Smooth muscle cell (in vitro differentiated cells): ENCODE results near the gene FOLH1. TPM values are rescaled to one million over a fixed set of nuclear protein-coding genes. Genes with fewer than 3 reads are reported as not detected.
A peak's percentile ranks its signal among the peaks of the same experiment; 100 is the strongest.
"Not testable (repeated sequence)": the region's sequence is repeated elsewhere in the genome, so short reads cannot be mapped to it uniquely, and the experiment has no call there.

Experiments used
- DNase-seq: peaks from one replicate; lab custom pipeline; 2025; ENCODE audit not compliant: unreplicated experiment; lab: John Stamatoyannopoulos, UW
- H2AFZ ChIP-seq: fragments of 200-600 bp; sonication (generic); 2 replicates; pipeline ENCODE4 v1.6.0; 2016; ENCODE audit warnings: antibody characterized with exemption, low read depth, mild to moderate bottlenecking
- H3F3A ChIP-seq: fragments of 200-600 bp; sonication (generic); 2 replicates; pipeline ENCODE4 v1.6.0; 2017; ENCODE audit warnings: antibody characterized with exemption, low read depth
- H3K27ac ChIP-seq: fragments of 200-600 bp; sonication (generic); 2 replicates; pipeline ENCODE4 v1.5.1; 2016; ENCODE audit warnings: low read depth, mild to moderate bottlenecking
- H3K27me3 ChIP-seq: fragments of 200-600 bp; sonication (generic); 2 replicates; pipeline ENCODE4 v1.6.1; 2016; ENCODE audit warnings: low read depth, mild to moderate bottlenecking
- H3K36me3 ChIP-seq: fragments of 200-600 bp; sonication (generic); 2 replicates; pipeline ENCODE4 v1.5.1; 2016; ENCODE audit warnings: low read depth
- H3K4me1 ChIP-seq: fragments of 200-600 bp; sonication (generic); 2 replicates; pipeline ENCODE4 v1.5.1; 2016; ENCODE audit warnings: low read depth
- H3K4me2 ChIP-seq: fragments of 200-600 bp; sonication (generic); 2 replicates; pipeline ENCODE4 v1.6.0; 2016; ENCODE audit warnings: mild to moderate bottlenecking
- H3K4me3 ChIP-seq: fragments of 200-600 bp; sonication (generic); 2 replicates; pipeline ENCODE4 v1.5.1; 2016; ENCODE audit warnings: mild to moderate bottlenecking
- H3K79me2 ChIP-seq: fragments of 200-600 bp; sonication (generic); 2 replicates; pipeline ENCODE4 v1.6.0; 2016; ENCODE audit warnings: low read depth, mild to moderate bottlenecking
- H3K9ac ChIP-seq: fragments of 200-600 bp; sonication (generic); 2 replicates; pipeline ENCODE4 v1.6.0; 2016; ENCODE audit warnings: low read depth
- H3K9me3 ChIP-seq: fragments of 200-600 bp; sonication (generic); replicated peaks from 2 replicates; pipeline ENCODE4 v1.5.1; 2016; ENCODE audit warnings: low read depth
- H4K20me1 ChIP-seq: fragments of 200-600 bp; sonication (generic); 2 replicates; pipeline ENCODE4 v1.6.0; 2016; ENCODE audit warnings: low read depth
- WGBS: methylation state at CpG from one replicate; pipeline ENCODE4 v1.1.7; 2016; ENCODE audit warnings: low lambda C conversion rate; 5-methylcytosine and 5-hydroxymethylcytosine counted together
- polyA plus RNA-seq: library from polyadenylated mRNA; unstranded; fragments of >200 nt; fragmentation: Nextera tagmentation; extraction: Ambion mirVana; gene quantifications from 2 replicates; pipeline ENCODE4 v1.2.1, GENCODE V29; 2016
- total RNA-seq: library from RNA; depleted of rRNA; stranded (reverse); fragments of >200 nt; gene quantifications from 2 replicates; pipeline ENCODE4 v1.2.3, GENCODE V29; 2014
- TF ChIP-seq, protein P1 (sequence below): fragments of 200-600 bp; sonication (generic); IDR thresholded peaks from 2 replicates; pipeline ENCODE4 v1.5.1; 2017; ENCODE audit warnings: borderline replicate concordance, mild to moderate bottlenecking, antibody characterized with exemption; ENCODE audit not compliant: insufficient read depth, poor library complexity, severe bottlenecking

Gene FOLH1
- total and polyA plus RNA-seq, 2 experiments from 2014 or later = not detected

DNA sequence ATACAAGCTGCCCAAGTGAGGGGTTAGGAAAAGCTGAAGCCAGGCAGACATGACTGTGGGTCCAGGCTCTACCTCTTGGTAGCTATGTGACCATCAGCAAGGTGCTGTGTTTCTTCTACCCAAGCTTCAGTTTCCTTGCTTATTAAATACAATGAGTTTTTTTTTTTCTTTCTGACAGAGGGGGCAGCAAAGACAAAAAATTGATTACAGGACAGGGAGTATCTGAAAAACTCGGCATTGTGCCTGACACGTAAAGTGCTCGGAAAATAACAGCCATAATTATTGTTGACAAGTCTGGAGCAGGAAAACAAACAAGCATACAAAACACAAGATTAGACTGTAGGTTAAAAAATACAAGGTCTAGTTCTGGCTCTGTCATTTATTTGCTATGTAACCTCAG, 23.3 kb upstream of the FOLH1 start:
- 74% methylated on average over 3 of the region's 3 CpGs for WGBS
- H3K4me2 ChIP-seq, DNase-seq, H3K4me1 ChIP-seq, H3K79me2 ChIP-seq, H3K4me3 ChIP-seq, H3K9me3 ChIP-seq, H3K27me3 ChIP-seq, H3F3A ChIP-seq, H4K20me1 ChIP-seq, H3K36me3 ChIP-seq, H3K9ac ChIP-seq, H2AFZ ChIP-seq, H3K27ac ChIP-seq: not testable (repeated sequence)

DNA sequence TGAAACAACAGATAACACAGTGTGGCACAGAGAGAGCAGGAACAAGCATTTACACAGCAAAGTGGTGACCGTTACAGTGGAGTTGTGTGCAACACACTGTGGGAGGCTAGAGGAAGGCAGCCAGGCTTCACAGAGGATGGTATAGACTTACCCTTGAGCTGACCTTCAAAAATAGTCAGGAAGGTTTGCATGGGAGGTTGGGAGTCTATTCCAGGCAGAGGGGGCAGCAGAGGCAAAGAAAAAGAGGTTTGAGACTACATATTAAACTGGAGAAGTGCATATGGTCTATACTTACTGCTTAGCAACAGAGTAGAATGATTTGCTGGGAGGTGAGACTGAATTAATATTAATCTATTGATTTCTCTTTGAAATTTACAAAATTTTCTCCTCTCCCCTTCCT, 22.1 kb upstream of the FOLH1 start:
- not testable (repeated sequence) for H3K27ac ChIP-seq, H3K36me3 ChIP-seq, H3K9me3 ChIP-seq, DNase-seq, H3K4me2 ChIP-seq, H3K4me1 ChIP-seq, H3K27me3 ChIP-seq, H4K20me1 ChIP-seq, H3K4me3 ChIP-seq, H3F3A ChIP-seq, H2AFZ ChIP-seq, H3K79me2 ChIP-seq, H3K9ac ChIP-seq
- 80% methylated on average over 1 of the region's 1 CpG for WGBS

DNA sequence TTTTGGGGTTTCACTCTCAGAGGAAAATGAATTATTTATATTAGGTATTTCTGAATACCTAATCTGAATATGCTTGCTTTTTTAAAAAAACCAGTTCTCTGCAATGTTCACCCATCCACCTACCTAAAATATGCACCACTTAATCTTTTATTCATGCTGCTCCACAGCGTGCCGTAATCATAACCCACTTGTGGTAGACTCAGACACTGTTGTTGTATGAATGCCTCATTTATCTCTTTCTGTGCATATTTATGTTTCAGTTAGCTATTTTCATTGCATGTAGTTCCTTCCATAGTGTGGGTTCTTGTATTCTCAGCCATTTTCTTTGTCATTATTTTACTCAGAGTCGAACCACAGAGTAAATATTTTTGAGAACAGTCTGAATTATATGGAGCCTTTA, 21.6 kb upstream of the FOLH1 start:
- not testable (repeated sequence) for DNase-seq, H3K79me2 ChIP-seq, H3K27me3 ChIP-seq, H2AFZ ChIP-seq, H3K4me1 ChIP-seq, H3K9ac ChIP-seq, H3K4me3 ChIP-seq, H3K36me3 ChIP-seq, H3F3A ChIP-seq, H3K9me3 ChIP-seq, H4K20me1 ChIP-seq, H3K4me2 ChIP-seq, H3K27ac ChIP-seq
- 91% methylated on average over 3 of the region's 3 CpGs for WGBS

GRCh38 chr11:49229136-49229535, 20.7 kb upstream of the FOLH1 start:
- H3K4me2 ChIP-seq, H4K20me1 ChIP-seq, H2AFZ ChIP-seq, H3K9ac ChIP-seq, H3K27me3 ChIP-seq, H3F3A ChIP-seq, H3K36me3 ChIP-seq, H3K27ac ChIP-seq, H3K9me3 ChIP-seq, H3K79me2 ChIP-seq, H3K4me3 ChIP-seq, H3K4me1 ChIP-seq, DNase-seq: not testable (repeated sequence)
- 66% methylated on average over 2 of the region's 2 CpGs for WGBS
- TF ChIP-seq, protein P1, sequence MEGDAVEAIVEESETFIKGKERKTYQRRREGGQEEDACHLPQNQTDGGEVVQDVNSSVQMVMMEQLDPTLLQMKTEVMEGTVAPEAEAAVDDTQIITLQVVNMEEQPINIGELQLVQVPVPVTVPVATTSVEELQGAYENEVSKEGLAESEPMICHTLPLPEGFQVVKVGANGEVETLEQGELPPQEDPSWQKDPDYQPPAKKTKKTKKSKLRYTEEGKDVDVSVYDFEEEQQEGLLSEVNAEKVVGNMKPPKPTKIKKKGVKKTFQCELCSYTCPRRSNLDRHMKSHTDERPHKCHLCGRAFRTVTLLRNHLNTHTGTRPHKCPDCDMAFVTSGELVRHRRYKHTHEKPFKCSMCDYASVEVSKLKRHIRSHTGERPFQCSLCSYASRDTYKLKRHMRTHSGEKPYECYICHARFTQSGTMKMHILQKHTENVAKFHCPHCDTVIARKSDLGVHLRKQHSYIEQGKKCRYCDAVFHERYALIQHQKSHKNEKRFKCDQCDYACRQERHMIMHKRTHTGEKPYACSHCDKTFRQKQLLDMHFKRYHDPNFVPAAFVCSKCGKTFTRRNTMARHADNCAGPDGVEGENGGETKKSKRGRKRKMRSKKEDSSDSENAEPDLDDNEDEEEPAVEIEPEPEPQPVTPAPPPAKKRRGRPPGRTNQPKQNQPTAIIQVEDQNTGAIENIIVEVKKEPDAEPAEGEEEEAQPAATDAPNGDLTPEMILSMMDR = peak; percentile 49

- H3K27ac ChIP-seq, DNase-seq, H2AFZ ChIP-seq, H3K4me2 ChIP-seq, H3K4me3 ChIP-seq, H3K79me2 ChIP-seq, H3K36me3 ChIP-seq, H3K9me3 ChIP-seq, H4K20me1 ChIP-seq, H3K4me1 ChIP-seq, H3F3A ChIP-seq, H3K9ac ChIP-seq, H3K27me3 ChIP-seq: not testable (repeated sequence)
- WGBS = 73% methylated on average over 8 of the region's 8 CpGs
Measured at GRCh38 chr11:49225255-49225785, 16.9 kb upstream of the FOLH1 start.
